Right atrium auricular region (tissue), 2 donors: ENCODE results near the gene ADPRHL1. TPM values are rescaled to one million over a fixed set of nuclear protein-coding genes. Genes with fewer than 3 reads are reported as not detected.

Experiments used
- DNase-seq: peaks from one replicate; pipeline ENCODE4 v3.0.0-alpha.2; 2019; ENCODE audit warnings: low spot score
- H3K27ac ChIP-seq, 2 donors: fragments of 200-600 bp; sonication (generic); 1 replicate in 1 of 2; 2 replicates in 1 of 2; pipeline ENCODE4 v1.5.1; 2016 to 2019
- H3K27me3 ChIP-seq, 2 donors: fragments of 200-600 bp; sonication (generic); one replicate each; pipeline versions ENCODE4 v1.5.1 to v1.6.0; 2017 to 2019
- H3K36me3 ChIP-seq: fragments of 200-600 bp; sonication (generic); one replicate; pipeline ENCODE4 v1.5.1; 2016
- H3K4me1 ChIP-seq, 2 donors: fragments of 200-600 bp; sonication (generic); one replicate each; pipeline versions ENCODE4 v1.5.1 to v1.6.0; 2017 to 2019
- H3K4me3 ChIP-seq, 2 donors: fragments of 200-600 bp; sonication (generic); 1 replicate in 1 of 2; 2 replicates in 1 of 2; pipeline ENCODE4 v1.5.1; 2017 to 2019; ENCODE audit warnings: mild to moderate bottlenecking in 1 of 2, moderate library complexity in 1 of 2
- H3K9me3 ChIP-seq, 2 donors: fragments of 200-600 bp; sonication (generic); one replicate each; pipeline ENCODE4 v1.5.1; 2019
- total RNA-seq, 2 donors: library from RNA; depleted of rRNA; stranded (reverse); fragments of >200 nt; gene quantifications; one replicate each; pipeline ENCODE4 v1.1.0, GENCODE V29; 2016
- TF ChIP-seq, protein P1 (sequence below), 2 donors: fragments of 200-600 bp; sonication (generic); IDR thresholded peaks; one replicate each; pipeline ENCODE4 v1.5.1; 2019; ENCODE audit warnings: antibody characterized with exemption in 2 of 2

Gene ADPRHL1
- total RNA-seq, 2 donors from 2014 or later: 222 to 329 TPM

- Histone ChIP-seq H3K27me3 (no peaks in the 10 kb centered on the region), H3K36me3 (peaks cover 4% of the 10 kb centered on the region), H3K4me3 (peak within 1 kb of the TSS; percentile 80), H3K9me3 (no peaks in the 10 kb centered on the region), H3K27ac (peak within 1 kb of the TSS; percentile 90 to 94), H3K4me1 (peaks cover 0 to 72% of the 10 kb centered on the region in 2 donors)
- DNase-seq: peak; percentile 91
- TF ChIP-seq, protein P1, sequence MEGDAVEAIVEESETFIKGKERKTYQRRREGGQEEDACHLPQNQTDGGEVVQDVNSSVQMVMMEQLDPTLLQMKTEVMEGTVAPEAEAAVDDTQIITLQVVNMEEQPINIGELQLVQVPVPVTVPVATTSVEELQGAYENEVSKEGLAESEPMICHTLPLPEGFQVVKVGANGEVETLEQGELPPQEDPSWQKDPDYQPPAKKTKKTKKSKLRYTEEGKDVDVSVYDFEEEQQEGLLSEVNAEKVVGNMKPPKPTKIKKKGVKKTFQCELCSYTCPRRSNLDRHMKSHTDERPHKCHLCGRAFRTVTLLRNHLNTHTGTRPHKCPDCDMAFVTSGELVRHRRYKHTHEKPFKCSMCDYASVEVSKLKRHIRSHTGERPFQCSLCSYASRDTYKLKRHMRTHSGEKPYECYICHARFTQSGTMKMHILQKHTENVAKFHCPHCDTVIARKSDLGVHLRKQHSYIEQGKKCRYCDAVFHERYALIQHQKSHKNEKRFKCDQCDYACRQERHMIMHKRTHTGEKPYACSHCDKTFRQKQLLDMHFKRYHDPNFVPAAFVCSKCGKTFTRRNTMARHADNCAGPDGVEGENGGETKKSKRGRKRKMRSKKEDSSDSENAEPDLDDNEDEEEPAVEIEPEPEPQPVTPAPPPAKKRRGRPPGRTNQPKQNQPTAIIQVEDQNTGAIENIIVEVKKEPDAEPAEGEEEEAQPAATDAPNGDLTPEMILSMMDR (IDR thresholded peaks at IDR 0.05): no peak
These were observed 37.5 kb upstream of the ADPRHL1 start, which contains the start of gene DCUN1D2 for GRCh38 chr13:113490496-113491417. TSS of gene DCUN1D2 (minus strand) at chr13:113490711. CDS start at chr13:113490669, 42 bp downstream.

DNA sequence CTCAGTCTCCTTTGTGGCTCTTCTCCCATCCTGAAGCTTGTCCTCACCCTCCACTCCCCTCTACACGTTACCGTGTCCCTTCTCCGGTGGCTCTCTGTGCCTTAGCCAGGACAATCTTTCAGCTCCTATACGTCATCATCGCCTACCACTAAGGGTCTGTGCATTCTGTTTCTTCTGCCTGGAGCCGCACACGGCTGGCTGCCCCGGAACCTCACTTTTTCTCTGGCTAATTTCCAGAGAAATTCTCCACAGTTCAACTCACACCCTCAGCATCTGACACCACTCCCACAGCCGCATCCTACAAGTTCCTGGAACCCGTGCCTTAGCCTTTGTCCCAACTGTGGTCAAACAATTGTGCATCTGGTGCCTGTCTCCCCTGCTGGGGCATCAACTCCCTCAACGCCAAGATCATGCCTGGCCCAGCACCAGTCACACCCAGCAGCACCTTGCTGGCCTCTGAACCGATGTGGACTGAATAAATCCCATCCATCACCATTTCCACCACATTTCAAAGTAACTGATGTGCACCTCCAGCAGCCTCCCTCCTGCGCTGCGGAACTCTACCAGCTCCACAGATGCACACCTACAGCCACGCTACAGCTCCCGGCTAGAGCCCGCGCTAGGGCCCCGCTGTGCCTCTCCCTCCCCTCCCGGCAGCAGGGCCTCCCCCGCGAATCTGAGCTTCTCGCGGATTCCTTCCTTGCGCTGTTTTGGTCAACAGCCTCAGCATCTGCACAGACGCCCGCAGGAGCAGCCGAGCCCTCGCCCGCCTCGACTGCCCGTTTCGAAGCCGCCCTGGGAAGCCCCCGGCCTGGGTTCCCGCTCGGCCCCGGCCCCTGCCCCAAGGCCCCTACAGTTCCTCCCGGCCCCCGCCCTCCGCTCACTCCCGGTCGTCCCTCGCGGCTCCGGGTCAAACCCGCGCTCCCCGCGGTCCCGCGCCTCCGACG is 36.5 kb upstream of the ADPRHL1 start:
- TF ChIP-seq, protein P1 (IDR thresholded peaks at IDR 0.05): no peak
- DNase-seq: no peak

GRCh38 chr13:113489171-113489548 is 35.9 kb upstream of the ADPRHL1 start:
- peak overlapping the region; percentile 90 to 94 for H3K27ac ChIP-seq
- H3K9me3 ChIP-seq: no peaks in the 10 kb centered on the region
- peaks cover 0 to 71% of the 10 kb centered on the region in 2 donors for H3K4me1 ChIP-seq
- TF ChIP-seq, protein P1 (IDR thresholded peaks at IDR 0.05): no peak
- no peaks in the 10 kb centered on the region for H3K27me3 ChIP-seq
- no peak for DNase-seq
- no peaks in the 10 kb centered on the region for H3K36me3 ChIP-seq
- H3K4me3 ChIP-seq: peak overlapping the region; percentile 80

More for the DNA sequence above, 36.5 kb upstream of the ADPRHL1 start:
- no peaks in the 10 kb centered on the region for H3K27me3 ChIP-seq
- peak overlapping the region; percentile 90 to 94 for H3K27ac ChIP-seq
- H3K4me1 ChIP-seq: peaks cover 0 to 72% of the 10 kb centered on the region in 2 donors
- H3K4me3 ChIP-seq: peak overlapping the region; percentile 80
- no peaks in the 10 kb centered on the region for H3K9me3 ChIP-seq
- no peaks in the 10 kb centered on the region for H3K36me3 ChIP-seq

DNA sequence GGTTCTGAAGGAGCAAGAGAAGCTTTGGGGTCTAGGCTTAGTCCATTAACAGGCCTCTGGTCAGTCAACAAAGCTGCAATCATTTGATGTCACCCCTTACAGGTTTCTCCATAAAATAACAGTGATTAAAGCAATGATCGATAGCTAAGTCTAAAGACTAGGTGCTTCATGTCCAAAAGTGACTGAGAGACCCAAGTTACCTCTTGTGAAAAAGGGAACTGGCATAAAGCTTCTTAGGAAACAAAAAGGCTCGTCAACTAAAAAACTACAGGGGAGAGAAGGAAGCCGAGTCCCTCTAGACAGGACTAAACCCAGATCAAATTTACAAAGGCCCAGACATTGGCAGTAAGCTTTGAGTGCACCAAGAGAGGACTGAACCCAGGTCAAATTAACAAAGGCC is 35.0 kb upstream of the ADPRHL1 start:
- Histone ChIP-seq H3K27me3 (no peaks in the 10 kb centered on the region), H3K4me3 (no peak overlapping the region), H3K27ac (peak overlapping the region; percentile 90 to 94), H3K4me1 (peaks cover 0 to 65% of the 10 kb centered on the region in 2 donors), H3K9me3 (no peaks in the 10 kb centered on the region), H3K36me3 (no peaks in the 10 kb centered on the region)
- TF ChIP-seq, protein P1 (IDR thresholded peaks at IDR 0.05): no peak
- DNase-seq: no peak

DNA sequence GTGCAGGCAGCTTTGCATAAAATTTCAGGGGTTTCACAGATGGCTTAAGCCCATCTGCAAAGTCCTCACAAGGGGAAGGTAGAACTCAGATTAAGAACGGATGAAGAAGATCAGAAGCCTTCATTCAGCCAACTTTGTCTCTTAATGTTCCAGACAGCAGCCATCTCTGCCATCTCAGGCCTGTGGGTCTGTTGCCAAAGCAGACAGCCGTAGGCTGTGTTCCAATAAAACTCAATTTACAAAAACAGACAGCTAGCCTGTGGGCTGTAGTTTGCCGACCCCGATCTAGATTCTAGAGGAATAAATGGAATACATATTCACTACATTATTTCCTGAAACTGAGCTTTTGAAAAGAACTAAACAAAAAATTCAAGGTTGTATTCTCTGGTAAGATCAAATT is 33.4 kb upstream of the ADPRHL1 start:
- no peaks in the 10 kb centered on the region for H3K9me3 ChIP-seq
- no peak for DNase-seq
- no peak overlapping the region for H3K4me3 ChIP-seq
- H3K4me1 ChIP-seq: peaks cover 0 to 54% of the 10 kb centered on the region in 2 donors
- H3K27me3 ChIP-seq: no peaks in the 10 kb centered on the region
- TF ChIP-seq, protein P1 (IDR thresholded peaks at IDR 0.05): no peak
- no peaks in the 10 kb centered on the region for H3K36me3 ChIP-seq
- peak overlapping the region; percentile 20 to 94 for H3K27ac ChIP-seq
